Breast epithelium (tissue), 4 donors: ENCODE data around the gene URI1. TPM values are rescaled to one million over a fixed set of nuclear protein-coding genes. Genes with fewer than 3 reads are reported as not detected.

Source experiments
- DNase-seq, 2 donors: peaks; one replicate each; pipeline ENCODE4 v3.0.0-alpha.2; 2019; ENCODE audit warnings: low spot score in 2 of 2
- H3K27ac ChIP-seq, 2 donors: fragments of 200-600 bp; sonication (generic) in 1 of 2; one replicate each; pipeline ENCODE4 v1.5.1; 2016 to 2019; ENCODE audit warnings: mild to moderate bottlenecking in 1 of 2
- H3K27me3 ChIP-seq, 2 donors: fragments of 200-600 bp; sonication (generic) in 1 of 2; one replicate each; pipeline versions ENCODE4 v1.5.1 to v1.6.0; 2017 to 2019; ENCODE audit warnings: control low read depth in 1 of 2, mild to moderate bottlenecking in 1 of 2
- H3K36me3 ChIP-seq: fragments of 200-600 bp; one replicate; pipeline ENCODE4 v1.5.1; 2019
- H3K4me1 ChIP-seq, 2 donors: fragments of 200-600 bp; sonication (generic); one replicate each; pipeline ENCODE4 v1.5.1; 2016 to 2019; ENCODE audit warnings: control low read depth in 1 of 2
- H3K4me3 ChIP-seq, 3 donors: fragments of 200-600 bp; sonication (generic); 1 replicate in 2 of 3; 2 replicates in 1 of 3; pipeline ENCODE4 v1.5.1; 2016 to 2019; ENCODE audit warnings: mild to moderate bottlenecking in 3 of 3, moderate library complexity in 2 of 3
- H3K9me3 ChIP-seq, 2 donors: fragments of 200-600 bp; sonication (generic) in 1 of 2; one replicate each; pipeline ENCODE4 v1.5.1; 2016 to 2019; ENCODE audit warnings: control low read depth in 1 of 2
- POLR2A ChIP-seq: fragments of 450-650 bp; IDR thresholded peaks from one replicate; pipeline ENCODE4 v1.6.1; 2016; ENCODE audit warnings: antibody characterized with exemption, mild to moderate bottlenecking, moderate library complexity
- POLR2AphosphoS5 ChIP-seq, 3 donors: sonication (generic); formaldehyde crosslinking; IDR thresholded peaks; one replicate each; pipeline ENCODE4 v1.6.1; 2017; ENCODE audit warnings: antibody characterized with exemption in 3 of 3
- intact Hi-C: fragments of 100-400 bp; cut with DNase I; formaldehyde crosslinking; loops from one replicate; pipeline ENCODE4 v1.15.1; 2023; ENCODE audit warnings: low total_unique reads
- total RNA-seq, 3 donors: library from RNA; depleted of rRNA; stranded (reverse); fragments of >200 nt; gene quantifications; one replicate each; pipeline ENCODE4 v1.1.0, GENCODE V29; 2016
- TF ChIP-seq, protein P1 (sequence below), 3 donors: fragments of 450-650 bp; IDR thresholded peaks; one replicate each; pipeline ENCODE4 v1.5.1; 2016 to 2017; ENCODE audit warnings: antibody characterized with exemption in 3 of 3, mild to moderate bottlenecking in 3 of 3, moderate library complexity in 3 of 3

Gene URI1
- total RNA-seq, 3 donors from 2014 or later = 61.0 to 78.2 (median 61.6) TPM

DNA sequence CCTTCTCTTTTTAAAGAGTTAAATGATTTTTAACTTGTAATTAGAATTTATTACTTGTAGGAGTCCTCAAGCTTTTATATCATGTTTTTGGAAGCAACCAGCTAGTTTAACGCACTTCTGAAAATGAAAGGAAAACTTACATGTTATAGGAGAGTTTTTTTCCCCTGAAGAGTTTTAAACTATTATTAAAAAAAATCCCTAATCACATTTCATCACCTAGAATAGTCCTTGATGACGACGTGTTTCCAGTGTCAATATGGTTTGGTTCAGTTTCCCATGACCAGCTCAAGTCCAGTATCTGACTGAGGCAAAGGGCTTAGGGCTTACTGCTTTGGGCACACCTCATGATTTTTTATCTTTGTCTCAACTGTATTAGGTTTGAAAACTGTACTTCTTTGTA lies 36.0 kb downstream of the URI1 start:
- H3K36me3 ChIP-seq = no peaks in the 10 kb centered on the region
- no peaks in the 10 kb centered on the region for H3K27me3 ChIP-seq
- H3K4me3 ChIP-seq = no peak overlapping the region
- no peaks in the 10 kb centered on the region for H3K4me1 ChIP-seq
- H3K9me3 ChIP-seq = no peaks in the 10 kb centered on the region
- intact Hi-C loops = no loop called here
- DNase-seq = no peak
- no peak overlapping the region for H3K27ac ChIP-seq
- TF ChIP-seq POLR2AphosphoS5 (IDR thresholded peaks at IDR 0.05) (no peak), POLR2A (no peak)
- TF ChIP-seq, protein P1, sequence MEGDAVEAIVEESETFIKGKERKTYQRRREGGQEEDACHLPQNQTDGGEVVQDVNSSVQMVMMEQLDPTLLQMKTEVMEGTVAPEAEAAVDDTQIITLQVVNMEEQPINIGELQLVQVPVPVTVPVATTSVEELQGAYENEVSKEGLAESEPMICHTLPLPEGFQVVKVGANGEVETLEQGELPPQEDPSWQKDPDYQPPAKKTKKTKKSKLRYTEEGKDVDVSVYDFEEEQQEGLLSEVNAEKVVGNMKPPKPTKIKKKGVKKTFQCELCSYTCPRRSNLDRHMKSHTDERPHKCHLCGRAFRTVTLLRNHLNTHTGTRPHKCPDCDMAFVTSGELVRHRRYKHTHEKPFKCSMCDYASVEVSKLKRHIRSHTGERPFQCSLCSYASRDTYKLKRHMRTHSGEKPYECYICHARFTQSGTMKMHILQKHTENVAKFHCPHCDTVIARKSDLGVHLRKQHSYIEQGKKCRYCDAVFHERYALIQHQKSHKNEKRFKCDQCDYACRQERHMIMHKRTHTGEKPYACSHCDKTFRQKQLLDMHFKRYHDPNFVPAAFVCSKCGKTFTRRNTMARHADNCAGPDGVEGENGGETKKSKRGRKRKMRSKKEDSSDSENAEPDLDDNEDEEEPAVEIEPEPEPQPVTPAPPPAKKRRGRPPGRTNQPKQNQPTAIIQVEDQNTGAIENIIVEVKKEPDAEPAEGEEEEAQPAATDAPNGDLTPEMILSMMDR (IDR thresholded peaks at IDR 0.05) = no peak

DNA sequence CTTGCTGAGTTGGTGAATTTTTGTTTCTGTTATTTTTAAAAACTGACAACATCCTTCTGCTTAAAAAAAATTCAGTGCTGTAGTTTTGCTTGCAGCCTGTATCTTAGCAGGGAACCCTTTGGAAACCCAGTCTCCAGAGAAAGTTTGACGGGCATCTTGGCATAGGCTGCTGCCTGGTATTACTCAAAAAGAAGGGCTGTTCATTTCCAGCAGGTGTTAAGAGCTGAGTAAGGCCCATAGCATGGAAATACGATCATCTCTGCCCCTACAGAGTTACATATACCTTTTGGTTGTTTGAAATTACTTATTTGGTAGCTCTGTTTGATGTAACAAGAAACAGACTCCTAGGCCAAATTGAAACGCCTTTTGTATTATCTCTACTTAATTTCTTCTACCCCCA lies 41.5 kb downstream of the URI1 start:
- Histone ChIP-seq H3K4me3 (no peak overlapping the region), H3K36me3 (no peaks in the 10 kb centered on the region), H3K27me3 (no peaks in the 10 kb centered on the region), H3K27ac (no peak overlapping the region), H3K9me3 (no peaks in the 10 kb centered on the region), H3K4me1 (no peaks in the 10 kb centered on the region)
- no peak for DNase-seq
- TF ChIP-seq POLR2A = no peak
- no peak for TF ChIP-seq POLR2AphosphoS5 (IDR thresholded peaks at IDR 0.05)
- TF ChIP-seq, protein P1 (IDR thresholded peaks at IDR 0.05) = no peak
- intact Hi-C loops = no loop called here

DNA sequence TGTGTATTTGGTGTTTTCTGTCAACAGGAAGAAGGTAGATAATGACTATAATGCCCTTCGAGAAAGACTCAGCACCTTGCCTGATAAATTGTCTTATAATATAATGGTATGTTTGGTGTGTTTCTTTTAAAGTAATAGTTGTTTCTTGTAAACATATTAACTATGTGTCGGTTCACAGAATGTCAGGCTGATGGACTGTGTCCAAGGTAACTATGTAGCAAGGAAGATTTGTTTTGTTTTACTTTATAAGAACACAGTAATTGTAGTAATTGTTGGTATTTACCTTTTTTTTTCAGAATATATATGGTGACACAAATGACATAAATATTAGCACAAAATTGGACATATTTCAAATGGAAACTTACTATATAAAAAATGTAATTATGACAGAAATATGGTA lies 43.2 kb downstream of the URI1 start:
- Histone ChIP-seq H3K4me3 (no peak overlapping the region), H3K36me3 (no peaks in the 10 kb centered on the region), H3K27me3 (no peaks in the 10 kb centered on the region), H3K4me1 (no peaks in the 10 kb centered on the region), H3K9me3 (no peaks in the 10 kb centered on the region), H3K27ac (no peak overlapping the region)
- TF ChIP-seq POLR2AphosphoS5 (IDR thresholded peaks at IDR 0.05) (no peak), POLR2A (no peak)
- TF ChIP-seq, protein P1 (IDR thresholded peaks at IDR 0.05) = no peak
- DNase-seq = no peak
- intact Hi-C loops = no loop called here

DNA sequence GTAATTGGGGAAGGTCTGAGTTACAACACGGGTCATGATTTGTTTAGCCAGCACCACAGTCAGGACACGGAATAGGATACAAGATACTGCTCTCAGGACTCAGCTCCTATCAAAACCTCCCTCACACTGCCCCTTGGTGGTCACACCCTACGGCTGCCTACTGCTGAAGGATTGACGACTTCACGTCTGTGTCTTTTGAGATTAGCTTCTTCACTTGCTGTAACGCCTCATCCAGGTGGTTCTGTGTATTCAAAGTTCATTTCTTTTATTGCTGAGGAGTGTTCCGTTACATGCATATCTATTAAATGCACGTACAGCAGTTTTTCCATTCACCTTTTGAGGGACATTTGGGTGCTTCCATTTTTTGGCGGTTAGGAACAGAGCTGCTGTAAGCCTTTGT lies 46.3 kb downstream of the URI1 start:
- no peaks in the 10 kb centered on the region for H3K4me1 ChIP-seq
- intact Hi-C loops = no loop called here
- TF ChIP-seq POLR2A (no peak), POLR2AphosphoS5 (IDR thresholded peaks at IDR 0.05) (no peak)
- TF ChIP-seq, protein P1 (IDR thresholded peaks at IDR 0.05) = no peak

DNA sequence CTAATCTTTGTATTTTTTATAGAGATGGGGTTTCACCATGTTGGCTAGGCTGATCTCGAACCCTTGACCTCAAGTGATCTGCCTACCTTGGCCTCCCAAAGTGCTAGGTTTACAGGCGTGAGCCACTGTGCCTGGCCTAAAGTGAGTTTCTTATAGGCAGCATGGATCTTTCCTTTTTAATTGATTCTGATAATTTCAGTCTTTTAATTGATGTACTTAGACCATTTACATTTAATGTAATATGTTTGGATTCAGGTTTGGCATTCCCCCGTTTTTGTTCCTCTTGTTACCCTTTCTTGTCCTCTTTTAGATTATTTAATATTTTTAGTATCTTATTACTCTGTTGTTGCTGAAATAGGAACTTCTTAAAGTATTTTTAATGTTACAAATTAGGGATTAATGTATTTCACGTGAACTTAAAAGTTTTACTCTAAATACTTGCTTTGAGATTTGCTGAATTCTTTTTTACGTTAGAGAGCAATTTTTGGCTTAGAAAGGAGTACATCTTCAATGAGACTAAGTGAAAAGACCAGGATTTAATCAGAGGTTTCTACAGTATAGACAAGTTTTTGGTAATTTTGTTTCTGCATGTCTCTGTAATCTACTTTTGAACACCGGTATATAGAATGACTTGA lies 50.3 kb downstream of the URI1 start:
- no peaks in the 10 kb centered on the region for H3K27me3 ChIP-seq
- no peak for DNase-seq
- no peak overlapping the region for H3K4me3 ChIP-seq
- TF ChIP-seq, protein P1 (IDR thresholded peaks at IDR 0.05) = no peak
- TF ChIP-seq POLR2AphosphoS5 (IDR thresholded peaks at IDR 0.05) = no peak
- TF ChIP-seq POLR2A = no peak
- H3K9me3 ChIP-seq = peaks cover 4 to 15% of the 10 kb centered on the region in 2 donors
- no peaks in the 10 kb centered on the region for H3K4me1 ChIP-seq
- H3K27ac ChIP-seq = no peak overlapping the region
- intact Hi-C loops = no loop called here
- no peaks in the 10 kb centered on the region for H3K36me3 ChIP-seq

More for the DNA sequence above, 46.3 kb downstream of the URI1 start:
- Histone ChIP-seq H3K27me3 (no peaks in the 10 kb centered on the region), H3K36me3 (no peaks in the 10 kb centered on the region), H3K4me3 (no peak overlapping the region), H3K27ac (no peak overlapping the region), H3K9me3 (peaks cover 4 to 15% of the 10 kb centered on the region in 2 donors)
- DNase-seq = no peak
